Muscle of leg (tissue), 9 donors: Measurements from ENCODE around the gene KDM4C. TPM values are rescaled to one million over a fixed set of nuclear protein-coding genes. Genes with fewer than 3 reads are reported as not detected.

Experiments
- polyA plus RNA-seq, 8 donors: library from polyadenylated mRNA; unstranded; fragments of 120-200 nt; gene quantifications; one replicate each; pipeline versions ENCODE4 v1.2.1 to v1.2.3, GENCODE V29; 2013; ENCODE audit warnings: inconsistent platforms in 1 of 8, low replicate concordance in 1 of 8; ENCODE audit not compliant: insufficient read length in 8 of 8, insufficient read depth in 1 of 8
- total RNA-seq: library from RNA; stranded (reverse); fragments of 120-200 nt; gene quantifications from one replicate; pipeline ENCODE4 v1.2.4, GENCODE V29; 2013

The KDM4C gene
- total and polyA plus RNA-seq, 9 donors, result 10.1 to 19.0 (median 11.2) TPM

Other genes with a start within 250 kb of the KDM4C start
- gene GLDC, start 112.2 kb upstream of the KDM4C start, total RNA-seq, result 0.27 TPM
- gene GLDC, start 112.2 kb upstream of the KDM4C start, polyA plus RNA-seq, result 1 to 10 TPM in 3 of 8 donors, under 1 TPM in 5; 0.29 to 2.1 (median 0.65) TPM